Measurements from ENCODE around the gene SLFN14. TPM values are rescaled to one million over a fixed set of nuclear protein-coding genes. Genes with fewer than 3 reads are reported as not detected.

SLFN14 gene
- total and polyA plus RNA-seq, 12 donors = 0.39 TPM; not detected in 11

DNA sequence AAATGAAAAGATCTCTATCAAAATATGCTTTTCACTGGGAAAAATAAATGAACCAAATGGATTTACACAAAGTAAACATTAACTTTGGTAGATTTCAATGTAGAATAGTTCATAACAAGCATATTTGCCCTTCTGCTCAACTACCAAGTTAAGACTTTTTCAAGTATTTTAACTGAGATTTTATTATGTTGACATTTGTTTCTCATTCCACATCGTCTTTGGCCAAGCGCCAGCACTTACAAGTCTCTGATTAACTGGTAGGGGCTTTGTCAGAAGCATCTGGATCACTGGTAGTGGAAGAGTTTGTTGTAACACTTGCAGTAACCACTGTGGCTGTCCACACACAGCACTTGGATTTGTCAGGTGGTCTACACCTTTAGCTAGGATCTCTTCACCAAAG is 46.1 kb downstream of the SLFN14 start:
- Histone ChIP-seq H3K9me3 (replicated peaks in 1 of 3) (no peaks in the 10 kb centered on the region), H3K27me3 (peaks cover 13% of the 10 kb centered on the region), H3K4me1 (replicated peaks in 1 of 2) (no peaks in the 10 kb centered on the region), H3K27ac (no peak overlapping the region), H3K36me3 (replicated peaks in 1 of 2) (no peaks in the 10 kb centered on the region), H3K4me3 (no peak overlapping the region)
- intact Hi-C loops (cut with DNase I) = loop anchor here in 1 of 2 donors (10.0 kb wide), 1 partner anchor 330 kb away; no protein-coding TSS in a partner anchor
- no peak for DNase-seq
- no peak for TF ChIP-seq POLR2A (IDR thresholded peaks at IDR 0.05)
- TF ChIP-seq, protein P1, sequence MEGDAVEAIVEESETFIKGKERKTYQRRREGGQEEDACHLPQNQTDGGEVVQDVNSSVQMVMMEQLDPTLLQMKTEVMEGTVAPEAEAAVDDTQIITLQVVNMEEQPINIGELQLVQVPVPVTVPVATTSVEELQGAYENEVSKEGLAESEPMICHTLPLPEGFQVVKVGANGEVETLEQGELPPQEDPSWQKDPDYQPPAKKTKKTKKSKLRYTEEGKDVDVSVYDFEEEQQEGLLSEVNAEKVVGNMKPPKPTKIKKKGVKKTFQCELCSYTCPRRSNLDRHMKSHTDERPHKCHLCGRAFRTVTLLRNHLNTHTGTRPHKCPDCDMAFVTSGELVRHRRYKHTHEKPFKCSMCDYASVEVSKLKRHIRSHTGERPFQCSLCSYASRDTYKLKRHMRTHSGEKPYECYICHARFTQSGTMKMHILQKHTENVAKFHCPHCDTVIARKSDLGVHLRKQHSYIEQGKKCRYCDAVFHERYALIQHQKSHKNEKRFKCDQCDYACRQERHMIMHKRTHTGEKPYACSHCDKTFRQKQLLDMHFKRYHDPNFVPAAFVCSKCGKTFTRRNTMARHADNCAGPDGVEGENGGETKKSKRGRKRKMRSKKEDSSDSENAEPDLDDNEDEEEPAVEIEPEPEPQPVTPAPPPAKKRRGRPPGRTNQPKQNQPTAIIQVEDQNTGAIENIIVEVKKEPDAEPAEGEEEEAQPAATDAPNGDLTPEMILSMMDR (IDR thresholded peaks at IDR 0.05) = no peak
- WGBS, 4 donors = 39 to 46% (median 42%) methylated on average over 2 of the region's 2 CpGs

Small RNA genes within 50 kb of the gene (small RNA-seq; reads per million reads assigned to genes)
- gene AC004134.1 (0 reads per million in 2 donors), gene AC015911.1 (0 reads per million in 2 donors), gene SNORD7 (102 to 135 reads per million in 2 donors)

Other genes with a start within 250 kb of the SLFN14 start
- gene SLFN11, start 187.2 kb downstream of the SLFN14 start, total RNA-seq = 10 to 100 TPM in 8 of 9 donors, 1 to 10 TPM in 1; 6.4 to 37.3 (median 20.6) TPM
- 10 to 100 TPM in 2 of 3 donors, 1 to 10 TPM in 1; 8.0 to 10.9 (median 10.1) TPM for gene SLFN11, start 187.2 kb downstream of the SLFN14 start, polyA plus RNA-seq
- gene SLFN12, start 128.3 kb downstream of the SLFN14 start, total RNA-seq = 10 to 100 TPM in 8 of 9 donors, 1 to 10 TPM in 1; 5.1 to 17.1 (median 12.7) TPM
- gene SLFN12, start 128.3 kb downstream of the SLFN14 start, polyA plus RNA-seq = 1 to 10 TPM; 5.5 to 9.7 (median 5.6) TPM
- gene SLFN13, start 112.1 kb downstream of the SLFN14 start, total RNA-seq = 1 to 10 TPM in 8 of 9 donors, under 1 TPM in 1; 0.97 to 9.7 (median 6.2) TPM
- 1 to 10 TPM; 1.4 to 2.2 (median 1.4) TPM for gene SLFN13, start 112.1 kb downstream of the SLFN14 start, polyA plus RNA-seq
- 1 to 10 TPM in 1 of 9 donors, under 1 TPM in 7, not detected in 1; 0.17 to 2.0 (median 0.52) TPM for gene SLFN12L, start 23.1 kb downstream of the SLFN14 start, total RNA-seq
- under 1 TPM; 0.13 to 0.59 (median 0.32) TPM for gene SLFN12L, start 23.1 kb downstream of the SLFN14 start, polyA plus RNA-seq
- 10 to 100 TPM in 6 of 9 donors, 1 to 10 TPM in 3; 8.9 to 16.3 (median 12.7) TPM for gene PEX12, start 17.8 kb upstream of the SLFN14 start, total RNA-seq
- gene PEX12, start 17.8 kb upstream of the SLFN14 start, polyA plus RNA-seq = 10 to 100 TPM in 1 of 3 donors, 1 to 10 TPM in 2; 4.2 to 18.5 (median 4.7) TPM
- 100 to 1,000 TPM in 4 of 9 donors, 10 to 100 TPM in 5; 62.4 to 167 (median 79.9) TPM for gene AP2B1, start 26.5 kb upstream of the SLFN14 start, total RNA-seq
- gene AP2B1, start 26.5 kb upstream of the SLFN14 start, polyA plus RNA-seq = 100 to 1,000 TPM in 1 of 3 donors, 10 to 100 TPM in 2; 23.4 to 104 (median 50.5) TPM
- gene RASL10B, start 170.8 kb upstream of the SLFN14 start, total RNA-seq = 1 to 10 TPM; 1.1 to 8.1 (median 3.8) TPM
- 1 to 10 TPM; 1.4 to 1.7 (median 1.5) TPM for gene RASL10B, start 170.8 kb upstream of the SLFN14 start, polyA plus RNA-seq
- gene GAS2L2, start 192.4 kb upstream of the SLFN14 start, total RNA-seq = under 1 TPM in 3 of 9 donors, not detected in 6; 0.06 to 0.22 (median 0.08) TPM
- gene GAS2L2, start 192.4 kb upstream of the SLFN14 start, polyA plus RNA-seq = under 1 TPM in 2 of 3 donors, not detected in 1; 0.08 to 0.10 TPM
- under 1 TPM in 2 of 9 donors, not detected in 7; 0.11 to 0.83 TPM for gene C17orf50, start 200.1 kb upstream of the SLFN14 start, total RNA-seq
- gene C17orf50, start 200.1 kb upstream of the SLFN14 start, polyA plus RNA-seq = under 1 TPM in 2 of 3 donors, not detected in 1; 0.07 to 0.24 TPM
- gene MMP28, start 234.8 kb upstream of the SLFN14 start, total RNA-seq = 10 to 100 TPM in 1 of 9 donors, 1 to 10 TPM in 7, under 1 TPM in 1; 0.67 to 11.1 (median 4.8) TPM
- 1 to 10 TPM in 2 of 3 donors, under 1 TPM in 1; 0.97 to 7.4 (median 4.3) TPM for gene MMP28, start 234.8 kb upstream of the SLFN14 start, polyA plus RNA-seq
- gene TAF15, start 248.7 kb upstream of the SLFN14 start, total RNA-seq = 100 to 1,000 TPM in 4 of 9 donors, 10 to 100 TPM in 5; 27.8 to 153 (median 60.2) TPM
- gene TAF15, start 248.7 kb upstream of the SLFN14 start, polyA plus RNA-seq = 100 to 1,000 TPM; 143 to 213 (median 199) TPM